GM19238 (cell line): ENCODE measurements around the gene ZIC5.
"Not testable (repeated sequence)": the region's sequence is repeated elsewhere in the genome, so short reads cannot be mapped to it uniquely, and the experiment has no call there.

Source experiments
- DNase-seq: peaks from one replicate; pipeline ENCODE4 v3.0.0; 2011; ENCODE audit warnings: low spot score; ENCODE audit not compliant: insufficient read length

Gene ZIC5

GRCh38 chr13:99960663-99961311, 10.8 kb downstream of the ZIC5 start:
- no peak for DNase-seq

GRCh38 chr13:99959540-99960230, 11.9 kb downstream of the ZIC5 start:
- DNase-seq, result no peak

DNA sequence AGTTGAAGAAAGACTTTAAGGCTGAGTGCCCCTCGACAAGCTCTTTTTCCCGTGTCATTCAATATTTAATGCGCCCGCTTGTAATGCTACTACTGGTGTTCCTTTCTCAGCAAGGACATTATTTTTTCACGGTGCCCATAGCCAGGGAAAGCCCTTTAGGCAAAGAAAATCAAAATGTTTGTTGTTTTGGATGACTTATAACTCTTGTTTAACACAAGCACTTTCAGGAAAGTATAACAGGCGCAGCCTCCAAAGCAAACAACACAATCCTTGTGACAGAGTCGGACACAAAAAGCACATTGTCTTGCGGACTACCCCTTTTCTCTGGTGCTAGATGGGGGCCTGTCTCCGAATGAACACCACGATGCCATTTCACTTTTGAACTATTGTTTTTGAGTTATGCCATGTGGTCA, 12.4 kb downstream of the ZIC5 start:
- DNase-seq, result no peak

DNA sequence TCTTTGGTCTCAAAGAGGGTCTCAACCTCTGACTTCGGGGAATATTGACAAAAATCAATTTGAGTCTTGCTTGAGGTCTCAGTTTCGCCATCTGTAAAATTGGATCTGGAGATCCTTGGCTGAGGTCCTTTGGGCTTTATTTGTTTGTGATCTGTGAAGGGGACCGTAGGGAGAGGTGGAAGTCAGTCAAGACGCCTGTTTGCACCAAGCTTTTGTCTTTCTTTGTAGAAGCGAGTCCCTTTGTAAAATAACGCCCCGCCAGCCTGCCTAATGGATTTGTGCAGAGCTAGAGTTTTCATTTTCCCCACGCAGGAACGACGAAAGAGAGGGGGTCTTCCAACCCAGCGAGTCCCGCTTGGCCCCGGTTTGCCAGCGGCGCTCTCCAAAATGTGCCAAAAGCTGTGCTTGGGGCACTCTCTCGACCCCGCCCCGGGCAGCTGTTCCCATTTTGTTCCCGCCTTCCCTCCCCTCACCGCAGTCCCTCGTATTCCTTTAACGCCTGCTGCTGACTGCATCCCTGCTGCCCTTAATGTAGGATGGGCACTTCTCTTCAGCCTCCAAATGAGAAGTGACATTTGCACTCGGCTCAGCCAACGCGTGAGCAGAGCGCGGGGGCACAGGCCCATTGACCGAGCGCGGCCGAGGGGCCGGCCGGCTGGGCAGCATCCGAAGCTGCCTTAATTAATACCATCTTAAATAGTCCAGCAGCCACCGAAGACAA, 13.0 kb downstream of the ZIC5 start:
- DNase-seq, result no peak

GRCh38 chr13:99956473-99957349, 14.9 kb downstream of the ZIC5 start:
- DNase-seq, result no peak

GRCh38 chr13:99955747-99956472, 15.7 kb downstream of the ZIC5 start:
- DNase-seq, result no peak

- no peak for DNase-seq
Measured at GRCh38 chr13:99955107-99955746, 16.3 kb downstream of the ZIC5 start.

DNA sequence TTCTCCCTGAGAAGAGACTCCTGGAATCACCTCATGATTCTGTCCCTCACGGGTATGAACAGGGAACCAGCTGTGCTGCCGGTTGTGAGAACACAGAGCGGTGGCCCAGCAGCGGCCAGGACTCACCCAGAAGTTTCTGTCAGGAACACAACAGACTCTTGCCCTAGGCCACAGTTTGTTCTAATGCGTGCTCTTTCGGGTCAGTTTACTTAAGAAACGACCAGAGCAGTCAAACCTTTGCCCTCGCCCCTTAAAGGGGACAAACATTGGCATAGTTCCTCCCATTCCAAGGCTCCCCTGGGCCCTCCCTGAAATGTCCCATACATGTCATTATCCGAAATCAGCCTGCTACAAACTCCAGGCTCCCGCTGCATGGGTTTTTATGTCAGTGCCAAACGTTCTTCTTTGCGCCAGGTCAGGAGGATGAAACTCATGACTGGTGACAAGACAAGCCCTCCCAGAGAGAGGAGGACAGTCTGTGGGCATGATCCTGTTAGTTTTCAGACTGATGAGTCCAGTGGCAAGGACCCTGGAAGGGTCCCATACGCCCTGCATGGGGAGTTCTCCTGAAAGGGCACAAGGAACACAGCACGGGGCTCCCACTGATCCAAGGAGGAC, 18.3 kb downstream of the ZIC5 start:
- no peak for DNase-seq

- DNase-seq, result not testable (repeated sequence)
Measured at GRCh38 chr13:99951666-99952065, 19.9 kb downstream of the ZIC5 start.

DNA sequence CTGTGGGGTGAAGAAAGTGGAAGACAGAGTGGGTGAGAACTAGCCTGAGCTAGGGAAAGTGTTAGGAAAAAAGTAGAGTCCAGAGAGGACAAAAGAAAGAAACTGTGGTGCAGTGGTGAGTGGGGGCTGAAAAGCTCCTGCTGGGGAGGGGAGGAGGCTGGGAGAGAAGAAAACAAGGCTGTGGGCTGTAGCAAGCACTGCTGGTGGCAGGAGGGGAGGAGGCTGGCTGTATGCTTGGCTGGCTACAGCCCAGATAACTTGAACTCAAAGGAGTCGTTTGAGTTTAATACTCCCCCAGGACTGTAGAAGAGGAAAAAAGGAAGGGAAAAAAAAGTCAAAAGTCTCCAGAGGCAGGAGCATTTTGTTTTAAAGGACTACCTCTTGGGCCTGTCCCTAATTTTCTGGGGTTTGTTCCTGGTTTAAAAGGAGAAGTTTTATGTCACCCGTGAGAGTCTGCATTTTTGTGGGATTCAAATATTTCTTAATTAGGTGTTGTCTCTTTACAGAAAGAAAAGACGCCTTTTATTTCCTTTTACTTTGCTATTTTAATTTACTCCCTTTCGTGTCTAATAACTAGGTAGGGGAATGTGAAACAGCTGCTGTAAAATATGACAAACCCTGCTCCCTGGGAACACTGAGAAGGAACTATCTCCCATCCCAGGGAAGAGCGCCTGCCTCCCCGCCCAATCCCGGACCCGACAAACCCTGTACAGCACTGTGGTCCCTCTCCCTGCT, 21.7 kb downstream of the ZIC5 start:
- DNase-seq, result no peak

DNA sequence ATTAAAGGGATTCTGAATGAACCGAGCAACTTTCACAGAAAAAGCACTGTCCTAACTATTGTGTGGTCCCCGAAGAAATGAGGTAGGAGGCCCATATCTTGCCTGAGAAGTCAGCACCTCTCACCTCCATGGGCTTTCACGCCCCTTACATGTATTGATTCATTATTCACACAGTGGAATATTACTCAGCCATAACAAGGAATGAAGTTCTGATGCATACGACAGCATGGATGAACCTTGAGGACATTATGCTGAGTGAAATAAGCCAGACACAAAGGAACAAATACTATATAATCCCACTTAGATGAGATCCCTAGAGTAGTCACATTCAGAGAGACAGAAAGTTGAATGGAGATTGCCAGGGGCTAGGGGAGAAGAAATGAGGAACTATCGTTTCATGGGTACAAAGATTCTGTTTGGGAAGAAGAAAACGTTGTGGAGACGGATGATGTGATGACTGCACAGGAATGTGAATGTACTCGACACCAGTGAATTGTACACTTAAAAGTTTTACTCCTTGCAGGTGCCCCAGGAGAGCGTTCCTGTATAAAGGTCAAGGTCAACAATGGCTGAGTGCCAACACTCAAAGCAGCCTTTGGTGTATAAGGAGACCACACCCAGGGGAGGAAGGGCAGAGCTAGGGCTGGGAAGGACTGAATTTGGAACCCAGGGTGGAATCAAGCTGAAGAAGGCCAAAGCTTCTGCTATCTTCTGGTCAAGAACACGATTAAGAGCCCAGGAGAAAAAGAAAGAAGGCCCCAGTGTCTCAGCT, 22.5 kb downstream of the ZIC5 start:
- no peak for DNase-seq

- no peak for DNase-seq
Measured at GRCh38 chr13:99948411-99948810, 23.2 kb downstream of the ZIC5 start.

DNA sequence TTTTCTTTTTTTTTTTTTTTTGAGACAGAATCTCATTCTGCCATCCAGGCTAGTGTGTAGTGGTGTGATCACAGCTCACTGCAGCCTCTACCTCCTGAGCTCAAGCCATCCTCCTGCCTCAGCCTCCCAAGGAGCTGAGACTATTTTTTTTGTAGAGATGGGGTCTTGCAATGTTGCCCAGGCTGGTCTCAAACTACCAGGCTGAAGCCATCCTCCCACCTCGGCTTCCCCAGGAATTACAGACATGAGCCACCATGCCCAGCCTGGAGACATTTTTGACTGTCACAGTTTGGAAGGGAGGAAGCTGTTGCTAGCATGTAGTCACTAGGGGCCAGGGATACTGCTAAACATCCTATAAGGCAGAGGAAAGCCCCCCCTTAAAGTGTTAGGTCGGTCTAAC, 23.9 kb downstream of the ZIC5 start:
- DNase-seq, result no peak

GRCh38 chr13:99945515-99945914, 26.1 kb downstream of the ZIC5 start:
- not testable (repeated sequence) for DNase-seq

DNA sequence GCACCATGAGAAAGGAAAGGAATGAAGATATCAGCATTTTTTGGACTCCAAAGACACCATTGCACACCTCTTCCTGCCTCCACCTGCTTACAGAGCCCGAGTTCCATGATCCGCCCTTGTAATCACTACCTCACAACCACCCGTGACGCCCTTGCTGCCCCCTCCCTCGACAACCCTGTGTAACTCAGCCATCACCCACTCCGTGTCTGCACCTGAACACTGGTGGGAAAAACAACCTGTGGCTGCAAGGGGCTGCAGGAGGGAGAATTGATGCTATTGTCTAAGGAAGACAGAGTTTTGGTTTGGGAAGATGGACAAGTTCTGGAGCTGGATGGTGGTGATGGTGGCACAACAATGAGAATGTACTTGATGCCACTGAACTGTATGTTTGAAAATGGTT, 27.0 kb downstream of the ZIC5 start:
- no peak for DNase-seq

DNA sequence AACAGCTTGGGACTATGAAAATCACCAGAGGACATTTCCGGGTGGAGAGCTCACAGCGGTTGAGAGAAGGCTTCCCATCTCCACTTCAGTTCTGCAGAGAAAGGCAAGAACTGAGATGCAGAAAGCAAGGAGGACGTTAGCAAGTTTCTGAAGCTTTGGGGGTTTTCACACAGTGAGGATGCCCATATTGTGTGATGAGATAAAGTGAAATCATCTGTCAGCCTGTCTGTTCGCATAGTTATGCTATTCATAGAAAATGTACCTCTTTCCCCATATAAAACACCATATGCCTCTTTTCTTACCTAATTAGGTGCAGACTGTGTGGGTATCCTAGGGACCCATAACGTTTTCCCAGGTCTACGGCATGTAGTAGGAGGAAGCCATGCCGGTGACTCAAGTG, 27.5 kb downstream of the ZIC5 start:
- DNase-seq, result no peak

- no peak for DNase-seq
Measured at GRCh38 chr13:99941911-99942310, 29.7 kb downstream of the ZIC5 start.

GRCh38 chr13:99941086-99941485, 30.5 kb downstream of the ZIC5 start:
- no peak for DNase-seq

DNA sequence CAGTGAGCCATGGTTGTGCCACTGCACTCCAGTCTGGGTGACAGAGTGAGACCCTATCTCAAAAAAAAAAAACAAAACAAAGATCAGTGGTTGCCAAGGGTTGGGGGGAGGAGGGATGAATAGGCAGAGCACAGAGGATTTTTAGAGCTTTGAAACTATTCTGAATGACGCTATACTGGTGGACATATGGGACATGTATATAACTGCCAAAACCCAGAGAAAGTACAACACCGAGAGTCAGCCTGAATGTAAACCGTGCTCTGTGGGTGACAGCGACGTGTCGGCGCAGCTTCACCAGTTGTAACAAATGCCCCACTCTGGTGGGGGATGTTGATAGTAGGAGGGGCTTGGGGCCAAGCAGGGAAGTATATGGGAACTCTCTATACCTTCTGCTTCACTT, 32.9 kb downstream of the ZIC5 start:
- DNase-seq, result no peak
